Left ventricle myocardium inferior (tissue), 1 donor: Measurements from ENCODE around the gene CAMK1D. TPM values are rescaled to one million over a fixed set of nuclear protein-coding genes. Genes with fewer than 3 reads are reported as not detected.

Experiments used
- DNase-seq: peaks from one replicate; pipeline ENCODE4 v3.0.0-alpha.2; 2020
- H3K27ac ChIP-seq: fragments of 200-600 bp; replicated peaks from 2 replicates; pipeline ENCODE4 v1.8.0; 2021
- H3K27me3 ChIP-seq: fragments of 200-600 bp; 2 replicates; pipeline ENCODE4 v1.8.0; 2021; ENCODE audit warnings: low read depth
- H3K36me3 ChIP-seq: fragments of 200-600 bp; 2 replicates; pipeline ENCODE4 v1.8.0; 2021
- H3K4me1 ChIP-seq: fragments of 200-600 bp; 2 replicates; pipeline ENCODE4 v1.8.0; 2021
- H3K4me3 ChIP-seq: fragments of 200-600 bp; 2 replicates; pipeline ENCODE4 v1.8.0; 2021; ENCODE audit warnings: mild to moderate bottlenecking, moderate library complexity
- H3K9me3 ChIP-seq: fragments of 200-600 bp; replicated peaks from 2 replicates; pipeline ENCODE4 v1.8.0; 2021
- CTCF ChIP-seq: fragments of 200-600 bp; IDR thresholded peaks from 2 replicates; pipeline ENCODE4 v1.8.0; 2021; ENCODE audit warnings: antibody characterized with exemption, mild to moderate bottlenecking, borderline replicate concordance
- intact Hi-C: fragments of 100-400 bp; cut with micrococcal nuclease; formaldehyde crosslinking; loops from one replicate; pipeline ENCODE4 v1.11.0; 2022
- total RNA-seq: library from RNA; stranded (reverse); fragmentation: NEBNext Ultra II Directional; extraction: Animal tissue kit (Norgen Biotek cat#: 25700); gene quantifications from one replicate; pipeline ENCODE4 v1.2.1, GENCODE V29; 2021
- donor health status: DM: no; HTN: yes; CAD: no; lungs with severe emphysema.

The CAMK1D gene
- total RNA-seq, 1 donor from 2014 or later: 2.5 TPM

GRCh38 chr10:12868229-12868628, 518.9 kb downstream of the CAMK1D start:
- H3K4me1 ChIP-seq: no peaks in the 10 kb centered on the region
- intact Hi-C loops: no loop called here

DNA sequence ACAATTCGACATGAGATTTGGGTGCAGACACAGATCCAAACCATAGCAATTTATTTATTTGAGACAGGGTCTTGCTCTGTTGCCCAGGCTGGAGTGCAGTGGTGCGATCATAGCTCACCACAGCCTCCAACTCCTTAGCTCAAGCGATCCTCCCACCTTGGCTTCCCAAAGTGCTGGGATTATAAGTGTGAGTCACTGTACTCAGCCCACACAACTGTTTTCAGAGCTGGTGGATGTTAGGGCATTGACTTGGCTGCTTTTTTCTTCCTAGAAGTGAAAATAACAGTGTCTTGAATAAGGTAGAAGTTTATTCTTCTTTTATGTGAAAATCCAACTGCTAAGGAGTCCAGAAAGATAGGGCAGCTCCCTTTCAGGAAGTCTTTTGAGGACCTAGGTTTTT, 520.1 kb downstream of the CAMK1D start:
- no peaks in the 10 kb centered on the region for H3K4me1 ChIP-seq
- no peak for TF ChIP-seq CTCF
- no peak overlapping the region for H3K4me3 ChIP-seq
- H3K36me3 ChIP-seq: no peaks in the 10 kb centered on the region
- peaks cover 35% of the 10 kb centered on the region for H3K27me3 ChIP-seq
- no peak overlapping the region for H3K27ac ChIP-seq
- intact Hi-C loops: no loop called here
- no peaks in the 10 kb centered on the region for H3K9me3 ChIP-seq
- DNase-seq: no peak

More at GRCh38 chr10:12868229-12868628, 518.9 kb downstream of the CAMK1D start:
- Histone ChIP-seq H3K9me3 (peaks cover under 1% of the 10 kb centered on the region), H3K36me3 (no peaks in the 10 kb centered on the region), H3K27ac (no peak overlapping the region), H3K4me3 (no peak overlapping the region), H3K27me3 (peaks cover 25% of the 10 kb centered on the region)
- TF ChIP-seq CTCF: no peak
- no peak for DNase-seq

DNA sequence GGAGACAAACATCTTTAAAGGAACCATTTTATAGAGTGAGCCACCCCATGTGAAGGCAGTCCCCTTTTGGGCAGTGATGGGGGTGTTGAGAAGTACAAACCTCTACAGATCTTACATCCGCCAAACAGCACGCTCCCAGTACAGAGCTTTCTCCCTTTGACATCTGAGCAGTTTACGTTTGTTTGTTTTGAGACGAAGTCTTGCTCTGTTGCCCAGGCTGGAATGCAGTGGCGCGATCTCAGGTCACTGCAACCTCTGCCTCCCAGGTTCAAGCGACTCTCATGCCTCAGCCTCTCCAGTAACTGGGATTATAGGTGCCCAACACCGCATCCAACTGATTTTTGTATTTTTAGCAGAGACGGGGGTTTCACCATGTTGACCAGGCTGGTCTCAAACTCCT, 523.2 kb downstream of the CAMK1D start:
- H3K4me3 ChIP-seq: no peak overlapping the region
- peaks cover 58% of the 10 kb centered on the region for H3K27me3 ChIP-seq
- no peak overlapping the region for H3K27ac ChIP-seq
- DNase-seq: no peak
- intact Hi-C loops: no loop called here
- no peak for TF ChIP-seq CTCF
- no peaks in the 10 kb centered on the region for H3K36me3 ChIP-seq
- H3K4me1 ChIP-seq: no peaks in the 10 kb centered on the region
- H3K9me3 ChIP-seq: no peaks in the 10 kb centered on the region

DNA sequence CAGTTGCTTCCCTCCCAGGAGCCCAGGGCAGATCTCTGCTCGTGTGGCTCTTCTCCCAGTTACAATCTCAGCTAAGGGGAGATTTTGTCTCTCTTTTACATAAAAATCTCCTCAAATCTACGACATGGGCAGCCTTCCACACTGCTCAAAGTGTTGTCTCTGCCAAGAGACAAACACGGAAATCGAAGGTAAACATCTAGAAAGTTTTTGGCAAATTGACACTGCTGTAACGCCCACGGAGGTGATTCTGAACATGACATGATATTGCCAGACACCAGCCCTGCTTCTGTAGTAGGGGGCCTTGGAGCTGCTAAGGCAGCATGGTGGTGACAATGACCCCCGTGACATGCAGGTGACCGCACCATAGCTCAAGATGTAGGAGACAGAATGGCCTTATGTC, 523.8 kb downstream of the CAMK1D start:
- H3K27ac ChIP-seq: no peak overlapping the region
- H3K27me3 ChIP-seq: peaks cover 61% of the 10 kb centered on the region
- H3K9me3 ChIP-seq: no peaks in the 10 kb centered on the region
- H3K4me1 ChIP-seq: no peaks in the 10 kb centered on the region
- no peak for DNase-seq
- no peak overlapping the region for H3K4me3 ChIP-seq
- intact Hi-C loops: no loop called here
- H3K36me3 ChIP-seq: no peaks in the 10 kb centered on the region
- no peak for TF ChIP-seq CTCF

GRCh38 chr10:12874501-12874900, 525.2 kb downstream of the CAMK1D start:
- TF ChIP-seq CTCF: no peak
- Histone ChIP-seq H3K4me1 (no peaks in the 10 kb centered on the region), H3K27me3 (peaks cover 61% of the 10 kb centered on the region), H3K36me3 (no peaks in the 10 kb centered on the region), H3K27ac (no peak overlapping the region), H3K9me3 (no peaks in the 10 kb centered on the region), H3K4me3 (no peak overlapping the region)
- intact Hi-C loops: no loop called here
- DNase-seq: no peak

DNA sequence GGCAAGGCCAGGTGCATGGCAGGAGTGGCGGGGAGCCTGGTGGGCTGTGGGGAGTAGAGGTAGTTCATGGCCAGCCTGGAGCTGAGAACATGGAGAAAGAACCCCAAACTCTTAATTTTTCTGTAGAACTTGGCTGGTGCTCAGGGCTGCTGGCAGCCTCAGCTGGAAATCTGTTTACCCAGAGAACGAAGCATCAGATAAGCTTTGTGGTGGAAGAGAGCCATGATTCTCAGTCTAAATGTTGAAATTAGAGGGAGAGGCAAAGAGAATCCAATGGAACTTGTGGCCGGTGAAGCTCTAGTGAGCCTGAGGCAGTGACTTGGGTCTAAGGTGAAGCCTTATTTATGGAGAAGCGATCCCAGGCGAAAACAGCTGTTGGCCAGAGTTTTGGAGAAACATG, 525.8 kb downstream of the CAMK1D start:
- intact Hi-C loops: no loop called here
- Histone ChIP-seq H3K27me3 (peaks cover 61% of the 10 kb centered on the region), H3K9me3 (no peaks in the 10 kb centered on the region), H3K27ac (no peak overlapping the region), H3K36me3 (no peaks in the 10 kb centered on the region), H3K4me1 (no peaks in the 10 kb centered on the region), H3K4me3 (no peak overlapping the region)
- no peak for DNase-seq
- TF ChIP-seq CTCF: no peak
